H1 (cell line): Measurements from ENCODE around the gene LRRC25. TPM values are rescaled to one million over a fixed set of nuclear protein-coding genes. Genes with fewer than 3 reads are reported as not detected.

Source experiments
- CTCF ChIA-PET: fragments of 300-600 bp; sonication (Branson Sonifier 250); formaldehyde crosslinking; loops from one replicate; lab custom pipeline; 2021; ENCODE audit not compliant: partially characterized antibody; lab: Charles Lee
- POLR2A ChIA-PET: fragments of 300-600 bp; sonication (Branson Sonifier 250); formaldehyde crosslinking; loops from one replicate; lab custom pipeline; 2021; ENCODE audit warnings: inconsistent platforms; ENCODE audit not compliant: partially characterized antibody; lab: Charles Lee
- DNase-seq, 2 experiments: peaks; one replicate each; pipeline versions ENCODE4 v3.0.0 to v3.0.0-alpha.2; 2010 to 2022; ENCODE audit warnings: low spot score in 2 of 2, low read depth in 1 of 2, mixed read lengths in 1 of 2
- FAIRE-seq: peaks from 2 replicates; lab custom pipeline; 2011; peaks lifted over from hg19 to GRCh38; lab: Jason Lieb, UNC
- H2AFZ ChIP-seq: 2 replicates; pipeline ENCODE4 v1.8.1; 2012; ENCODE audit warnings: low read length, inconsistent platforms
- H2AK5ac ChIP-seq: 2 replicates; pipeline ENCODE4 v1.6.1; 2013; ENCODE audit warnings: low read depth, low read length
- H2BK120ac ChIP-seq: replicated peaks from 2 replicates; pipeline ENCODE3; 2013; ENCODE audit warnings: low read depth, low read length, inconsistent platforms
- H2BK12ac ChIP-seq: 2 replicates; pipeline ENCODE4 v1.6.1; 2013; ENCODE audit warnings: low read depth, low read length
- H2BK15ac ChIP-seq: 2 replicates; pipeline ENCODE4 v1.6.1; 2013; ENCODE audit warnings: low read length
- H2BK20ac ChIP-seq: 2 replicates; pipeline ENCODE4 v1.6.1; 2013; ENCODE audit warnings: low read length
- H2BK5ac ChIP-seq: 2 replicates; pipeline ENCODE4 v1.6.1; 2013; ENCODE audit warnings: low read depth, low read length
- H3K14ac ChIP-seq: 2 replicates; pipeline ENCODE4 v1.6.1; 2013; ENCODE audit warnings: inconsistent platforms; ENCODE audit not compliant: insufficient read length
- H3K18ac ChIP-seq: 2 replicates; pipeline ENCODE4 v1.6.1; 2013; ENCODE audit warnings: low read length; ENCODE audit errors: extremely low read depth
- H3K23ac ChIP-seq: 2 replicates; pipeline ENCODE4 v1.6.1; 2013; ENCODE audit warnings: inconsistent platforms; ENCODE audit not compliant: insufficient read length
- H3K23me2 ChIP-seq: 2 replicates; pipeline ENCODE4 v1.6.1; 2013; ENCODE audit warnings: low read depth, low read length
- H3K27ac ChIP-seq: 2 replicates; pipeline ENCODE4 v1.6.1; 2011; ENCODE audit warnings: low read depth, low read length, inconsistent platforms
- H3K27me3 ChIP-seq, 4 experiments: replicated peaks in 1 of 4; 1 replicate in 1 of 4; 2 replicates in 3 of 4; pipeline versions ENCODE4 v1.6.1 to v1.8.1; 2011 to 2013; ENCODE audit warnings: low read length in 3 of 4, mild to moderate bottlenecking in 3 of 4, inconsistent platforms in 2 of 4, mixed read lengths in 2 of 4, moderate library complexity in 1 of 4; ENCODE audit not compliant: control insufficient read depth in 3 of 4, insufficient read depth in 3 of 4; ENCODE audit errors: extremely low read depth in 1 of 4
- H3K36me3 ChIP-seq, 4 experiments: 2 replicates each; pipeline versions ENCODE4 v1.6.1 to v1.8.1; 2011 to 2013; ENCODE audit warnings: mild to moderate bottlenecking in 4 of 4, low read length in 3 of 4, moderate library complexity in 2 of 4, control low read depth in 1 of 4, inconsistent platforms in 1 of 4; ENCODE audit not compliant: insufficient read depth in 4 of 4, control insufficient read depth in 2 of 4
- H3K4ac ChIP-seq: replicated peaks from 2 replicates; pipeline ENCODE3; 2013; ENCODE audit warnings: low read length, low read depth, mixed read lengths, inconsistent platforms; ENCODE audit not compliant: insufficient read length
- H3K4me1 ChIP-seq, 4 experiments: replicated peaks in 1 of 4; 1 replicate in 1 of 4; 2 replicates in 3 of 4; pipeline versions ENCODE4 v1.6.1 to v1.8.1; 2011 to 2013; ENCODE audit warnings: low read length in 3 of 4, inconsistent platforms in 2 of 4, mixed read lengths in 1 of 4; ENCODE audit not compliant: insufficient read depth in 4 of 4, control insufficient read depth in 3 of 4
- H3K4me2 ChIP-seq, 2 experiments: 2 replicates each; pipeline versions ENCODE4 v1.6.1 to v1.8.1; 2011 to 2013; ENCODE audit warnings: low read depth in 2 of 2, low read length in 2 of 2, control low read depth in 1 of 2, inconsistent platforms in 1 of 2, mild to moderate bottlenecking in 1 of 2; ENCODE audit not compliant: insufficient read depth in 1 of 2
- H3K4me3 ChIP-seq, 4 experiments: fragments of 200-600, 300-600 bp in 1 of 4; sonication (generic), shearing (Covaris generic), sonication (Bioruptor Twin) in 1 of 4; 2 replicates each; pipeline versions ENCODE4 v1.5.1 to v1.8.1; 2011 to 2016; ENCODE audit warnings: low read length in 4 of 4, low read depth in 3 of 4, control low read depth in 2 of 4, inconsistent platforms in 2 of 4, mild to moderate bottlenecking in 2 of 4, mixed read lengths in 1 of 4, moderate library complexity in 1 of 4; ENCODE audit not compliant: insufficient read depth in 2 of 4; ENCODE audit errors: extremely low read depth in 1 of 4
- H3K56ac ChIP-seq: replicated peaks from 2 replicates; pipeline ENCODE3; 2013; ENCODE audit warnings: low read depth, mild to moderate bottlenecking, mixed read lengths, low read length, inconsistent platforms; ENCODE audit not compliant: insufficient read length
- H3K79me1 ChIP-seq: 2 replicates; pipeline ENCODE4 v1.6.1; 2013; ENCODE audit warnings: low read depth, low read length, control low read depth
- H3K79me2 ChIP-seq, 2 experiments: 2 replicates each; pipeline versions ENCODE4 v1.6.1 to v1.8.1; 2012 to 2013; ENCODE audit warnings: low read length in 2 of 2, mild to moderate bottlenecking in 2 of 2, inconsistent platforms in 1 of 2; ENCODE audit not compliant: insufficient read depth in 2 of 2, control insufficient read depth in 1 of 2
- H3K9ac ChIP-seq, 4 experiments: replicated peaks in 1 of 4; 1 replicate in 1 of 4; 2 replicates in 3 of 4; pipeline versions ENCODE4 v1.6.1 to v1.8.1; 2011 to 2013; ENCODE audit warnings: low read depth in 3 of 4, low read length in 3 of 4, control low read depth in 2 of 4, mild to moderate bottlenecking in 2 of 4, moderate library complexity in 2 of 4, inconsistent platforms in 1 of 4; ENCODE audit errors: extremely low read depth in 1 of 4
- H3K9me3 ChIP-seq, 2 experiments: 2 replicates each; pipeline versions ENCODE4 v1.6.1 to v1.8.1; 2012 to 2013; ENCODE audit warnings: mild to moderate bottlenecking in 2 of 2, moderate library complexity in 2 of 2, control low read depth in 1 of 2, inconsistent platforms in 1 of 2, low read depth in 1 of 2, low read length in 1 of 2, mixed read lengths in 1 of 2; ENCODE audit not compliant: insufficient read depth in 2 of 2
- H4K20me1 ChIP-seq, 2 experiments: replicated peaks in 1 of 2; 2 replicates each; pipeline versions ENCODE3 to v1.8.1; 2011 to 2013; ENCODE audit warnings: inconsistent platforms in 2 of 2, low read length in 2 of 2, mild to moderate bottlenecking in 1 of 2; ENCODE audit not compliant: insufficient read depth in 2 of 2, control insufficient read depth in 1 of 2
- H4K5ac ChIP-seq: 2 replicates; pipeline ENCODE4 v1.6.1; 2013; ENCODE audit warnings: low read length, low read depth, mixed read lengths, inconsistent platforms; ENCODE audit not compliant: insufficient read length
- H4K8ac ChIP-seq: 2 replicates; pipeline ENCODE4 v1.8.0; 2013; ENCODE audit warnings: mild to moderate bottlenecking, moderate library complexity, low read length, inconsistent platforms; ENCODE audit not compliant: insufficient read depth; ENCODE audit errors: extremely low read depth
- H4K91ac ChIP-seq: replicated peaks from 2 replicates; pipeline ENCODE3; 2013; ENCODE audit warnings: low read length, mixed read lengths, inconsistent platforms; ENCODE audit not compliant: insufficient read length
- BACH1 ChIP-seq: IDR thresholded peaks from 2 replicates; pipeline ENCODE4 v1.6.1; 2012; ENCODE audit warnings: low read length, improper control_type of control experiment
- BRCA1 ChIP-seq: IDR thresholded peaks from 2 replicates; pipeline ENCODE4 v1.6.1; 2012; ENCODE audit warnings: low read depth, low read length, improper control_type of control experiment
- CHD1 ChIP-seq: IDR thresholded peaks from 2 replicates; pipeline ENCODE4 v1.6.1; 2012; ENCODE audit warnings: low read depth, low read length, improper control_type of control experiment
- CHD2 ChIP-seq: IDR thresholded peaks from 2 replicates; pipeline ENCODE4 v1.6.1; 2012; ENCODE audit warnings: low read length, improper control_type of control experiment
- E2F6 ChIP-seq: IDR thresholded peaks from 2 replicates; pipeline ENCODE4 v1.6.1; 2012; ENCODE audit warnings: inconsistent platforms
- FOSL1 ChIP-seq: IDR thresholded peaks from 2 replicates; pipeline ENCODE4 v1.6.1; 2011; ENCODE audit warnings: mild to moderate bottlenecking, low read depth, low read length, moderate library complexity; ENCODE audit not compliant: insufficient read depth
- GABPA ChIP-seq: IDR thresholded peaks from 2 replicates; pipeline ENCODE4 v1.6.1; 2011; ENCODE audit warnings: mild to moderate bottlenecking, low read length, moderate library complexity, borderline replicate concordance; ENCODE audit not compliant: insufficient read depth
- HDAC6 ChIP-seq: IDR thresholded peaks from one replicate; pipeline ENCODE4 v1.7.1; 2012; ENCODE audit warnings: low read depth, mild to moderate bottlenecking, inconsistent platforms, low read length, moderate library complexity
- JUN ChIP-seq: IDR thresholded peaks from 2 replicates; pipeline ENCODE4 v1.6.1; 2011; ENCODE audit warnings: low read depth, mild to moderate bottlenecking, improper control_type of control experiment, low read length
- KDM5A ChIP-seq: fragments of 200-600 bp; IDR thresholded peaks from 2 replicates; pipeline ENCODE4 v1.7.1; 2012; ENCODE audit warnings: mild to moderate bottlenecking, low read length, inconsistent platforms, mixed read lengths
- POU5F1 ChIP-seq: IDR thresholded peaks from 2 replicates; pipeline ENCODE4 v1.6.1; 2011; ENCODE audit warnings: low read depth, mild to moderate bottlenecking, low read length, moderate library complexity
- RFX5 ChIP-seq: IDR thresholded peaks from 2 replicates; pipeline ENCODE4 v1.6.1; 2011; ENCODE audit warnings: low read depth, low read length, improper control_type of control experiment, borderline replicate concordance
- SIRT6 ChIP-seq: IDR thresholded peaks from one replicate; pipeline ENCODE4 v1.7.1; 2012; ENCODE audit warnings: low read length, inconsistent platforms
- SP1 ChIP-seq: IDR thresholded peaks from 2 replicates; pipeline ENCODE4 v1.6.1; 2011; ENCODE audit warnings: low read depth, low read length
- TEAD4 ChIP-seq: IDR thresholded peaks from 2 replicates; pipeline ENCODE4 v1.6.1; 2012; ENCODE audit warnings: low read depth, low read length, inconsistent platforms, mixed read lengths
- WGBS, 2 experiments: shearing (Covaris generic) in 1 of 2; methylation state at CpG; one replicate each; pipeline versions ENCODE4 v1.1.6 to v1.1.7; 2013 to 2015; ENCODE audit warnings: low lambda C conversion rate in 2 of 2, mixed read lengths in 2 of 2, inconsistent platforms in 1 of 2, low coverage in 1 of 2, missing lambda C conversion rate in 1 of 2; ENCODE audit not compliant: insufficient replicate concordance in 2 of 2, insufficient coverage in 1 of 2, insufficient read length in 1 of 2; ENCODE audit errors: extremely low coverage in 1 of 2, missing lambda C conversion rate in 1 of 2; 5-methylcytosine and 5-hydroxymethylcytosine counted together
- polyA plus RNA-seq, 7 experiments: library from polyadenylated mRNA; depleted of rRNA in 3 of 7; stranded (reverse) in 5 of 7; unstranded in 2 of 7; fragments of >200 nt in 5 of 7; fragments of 200-250 nt in 2 of 7; gene quantifications; 1 replicate in 5 of 7; 2 replicates in 1 of 7; 4 replicates in 1 of 7; pipeline versions ENCODE4 v1.2.1 to v1.2.3, GENCODE V29; 2011 to 2013; ENCODE audit warnings: missing spikeins in 2 of 7, mixed read lengths in 2 of 7
- total RNA-seq: library from RNA; stranded (reverse); fragmentation: NEBNext Ultra II Directional; extraction: Animal tissue kit (Norgen Biotek cat#: 25700); gene quantifications from 2 replicates; pipeline ENCODE4 v1.2.1, GENCODE V29; 2021

The LRRC25 gene
- total and polyA plus RNA-seq, 2 of the 8 experiments (the other 6 are each of a cell fraction or from before 2014, with no cell fraction given): 0.20 to 0.41 TPM

GRCh38 chr19:18377026-18377425 is 20.4 kb downstream of the LRRC25 start:
- H4K91ac ChIP-seq: no peak overlapping the region
- H3K79me2 ChIP-seq: no peaks in the 10 kb centered on the region
- H2AFZ ChIP-seq: no peak overlapping the region
- peak overlapping the region; percentile 23; the same call in 1 of the 2 replicates for H2BK20ac ChIP-seq
- no peak overlapping the region for H3K14ac ChIP-seq
- no peak overlapping the region for H3K9ac ChIP-seq
- H3K27ac ChIP-seq: no peak overlapping the region
- H3K36me3 ChIP-seq: no peaks in the 10 kb centered on the region
- peaks cover 3 to 20% (median 9%) of the 10 kb centered on the region in 4 experiments; a peak in 6 of 7 replicates for H3K4me1 ChIP-seq
- H2BK15ac ChIP-seq: no peak overlapping the region
- H3K4ac ChIP-seq: no peak overlapping the region
- no peak overlapping the region for H3K4me3 ChIP-seq
- H2BK12ac ChIP-seq: 0 out of 2 replicates have a peak overlapping the region, but pooled peaks have one; percentile 60
- 95% methylated on average over 6 of the region's 6 CpGs; no CpG with 5 or more reads in 1 of the 2 experiments for WGBS, 2 experiments
- no peaks in the 10 kb centered on the region for H4K20me1 ChIP-seq
- no peaks in the 10 kb centered on the region for H3K9me3 ChIP-seq
- H3K79me1 ChIP-seq: no peaks in the 10 kb centered on the region
- FAIRE-seq (no peak), DNase-seq (no peak)
- H4K8ac ChIP-seq: no peak overlapping the region
- ChIA-PET POLR2A (interaction anchor here (0.7 to 3.1 kb wide), 4 partner anchors 11 to 45 kb away, joined by 3 to 20 read pairs (median 4); no protein-coding TSS in a partner anchor), CTCF (interaction anchor here (0.8 to 1.3 kb wide), 3 partner anchors 9 to 27 kb away, joined by 4 to 5 read pairs (median 4); partner anchors contain the start of gene GDF15)
- H2AK5ac ChIP-seq: no peak overlapping the region
- no peak overlapping the region for H3K18ac ChIP-seq
- no peaks in the 10 kb centered on the region for H3K23me2 ChIP-seq
- H4K5ac ChIP-seq: no peak overlapping the region
- no peak overlapping the region for H2BK5ac ChIP-seq
- H2BK120ac ChIP-seq: no peak overlapping the region
- no peak overlapping the region for H3K56ac ChIP-seq
- no peak overlapping the region for H3K4me2 ChIP-seq
- H3K23ac ChIP-seq: no peak overlapping the region
- no peaks in the 10 kb centered on the region for H3K27me3 ChIP-seq
- no peak for TF ChIP-seq RFX5
- no peak for TF ChIP-seq KDM5A
- no peak for TF ChIP-seq HDAC6
- TF ChIP-seq SP1: no peak
- no peak for TF ChIP-seq BACH1
- no peak for TF ChIP-seq TEAD4
- no peak for TF ChIP-seq E2F6
- no peak for TF ChIP-seq CHD2
- TF ChIP-seq CHD1: no peak
- no peak for TF ChIP-seq BRCA1
- TF ChIP-seq POU5F1: no peak
- no peak for TF ChIP-seq GABPA
- no peak for TF ChIP-seq FOSL1
- no peak for TF ChIP-seq JUN
- no peak for TF ChIP-seq SIRT6
